Glomerular visceral epithelial cell (primary cell): ENCODE measurements around the gene MAP2K5.
A peak's percentile ranks its signal among the peaks of the same experiment; 100 is the strongest.

ENCODE experiments used
- DNase-seq: peaks from one replicate; pipeline ENCODE4 v3.0.0-alpha.2; 2016; ENCODE audit errors: extremely low spot score

The MAP2K5 gene

GRCh38 chr15:67521783-67522568 is 20.5 kb upstream of the MAP2K5 start:
- DNase-seq = peak; percentile 4

GRCh38 chr15:67523330-67523729 is 19.2 kb upstream of the MAP2K5 start:
- no peak for DNase-seq

DNA sequence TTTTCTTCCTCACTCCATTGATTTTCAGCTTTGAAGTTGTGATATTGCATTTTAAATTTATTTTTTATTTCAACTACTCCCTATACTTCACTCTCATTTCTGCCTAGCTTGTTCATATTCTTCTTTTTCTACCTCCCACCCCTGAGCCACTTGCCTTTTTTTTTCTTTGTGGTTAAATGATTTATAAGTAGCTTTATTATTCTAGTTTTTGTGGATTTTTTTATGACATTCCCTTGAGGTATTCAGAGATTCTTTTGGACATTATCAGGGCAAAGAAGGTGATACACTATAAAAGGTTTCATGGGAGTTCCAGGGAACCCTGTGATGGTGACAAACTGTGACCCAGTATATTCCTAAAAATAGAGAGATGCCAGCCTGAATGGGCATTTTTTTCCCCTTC is 18.3 kb upstream of the MAP2K5 start:
- DNase-seq = no peak

DNA sequence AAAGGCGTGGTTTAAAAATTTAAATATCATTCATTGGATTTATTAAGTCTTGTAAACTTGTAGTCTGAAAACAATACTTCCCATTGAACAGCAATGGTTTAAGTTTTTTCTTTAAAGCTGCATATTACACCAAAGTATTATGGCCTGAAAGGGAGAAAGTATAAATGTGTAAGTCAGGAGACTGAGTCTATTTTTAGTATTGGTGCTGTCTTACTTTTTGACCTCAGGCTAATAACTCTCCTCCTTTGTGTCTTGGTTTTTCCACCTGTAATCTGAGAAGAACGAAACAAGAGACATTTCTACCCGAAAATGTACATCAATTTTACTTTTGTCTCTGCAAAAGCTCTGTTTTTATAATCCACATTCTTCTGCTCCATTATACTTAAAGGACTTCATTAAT is 14.0 kb upstream of the MAP2K5 start:
- DNase-seq = no peak

DNA sequence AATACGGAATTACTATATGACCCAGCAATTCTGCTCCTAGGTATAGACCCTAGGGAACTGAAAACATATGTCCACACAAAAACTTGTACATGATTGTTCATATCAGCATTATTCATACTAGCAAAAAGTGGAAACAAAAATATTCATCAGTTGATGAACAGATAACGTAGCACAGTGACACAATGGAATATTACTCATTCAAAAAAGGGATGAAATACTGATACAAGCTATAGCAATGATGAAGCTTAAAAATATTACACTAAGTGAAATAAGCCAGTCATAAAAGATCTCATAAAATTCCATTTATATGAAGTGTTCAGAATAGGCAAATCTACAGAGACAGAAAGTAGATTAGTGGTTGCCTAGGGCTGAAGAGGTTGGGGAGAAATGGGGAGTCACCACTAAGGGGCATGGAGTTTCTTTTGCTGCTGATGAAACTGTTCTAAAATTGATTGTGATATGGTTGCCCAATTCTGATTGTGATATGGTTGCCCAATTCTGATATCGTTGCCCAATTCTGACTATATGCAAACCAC is 11.1 kb upstream of the MAP2K5 start:
- no peak for DNase-seq

GRCh38 chr15:67533873-67534272 is 8.6 kb upstream of the MAP2K5 start:
- no peak for DNase-seq

DNA sequence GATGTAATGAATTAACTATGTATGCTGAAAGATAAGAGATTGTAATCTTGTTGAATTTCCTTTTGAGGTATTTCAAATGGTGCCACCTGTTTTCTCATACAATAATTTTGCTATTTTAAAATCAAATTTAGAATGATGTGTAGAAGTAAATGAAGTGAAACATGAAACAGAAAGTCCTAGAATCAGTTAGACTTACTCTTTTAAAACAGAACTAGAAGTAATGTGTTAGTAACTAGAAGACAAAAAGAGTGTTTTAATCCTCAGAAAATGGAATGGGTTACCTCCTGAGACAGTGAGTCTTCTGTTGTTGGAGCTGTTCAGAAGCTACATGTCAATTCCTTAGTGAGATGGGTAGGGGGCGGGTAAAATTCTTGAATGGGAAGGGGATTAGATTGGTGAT is 8.1 kb upstream of the MAP2K5 start:
- DNase-seq = no peak

DNA sequence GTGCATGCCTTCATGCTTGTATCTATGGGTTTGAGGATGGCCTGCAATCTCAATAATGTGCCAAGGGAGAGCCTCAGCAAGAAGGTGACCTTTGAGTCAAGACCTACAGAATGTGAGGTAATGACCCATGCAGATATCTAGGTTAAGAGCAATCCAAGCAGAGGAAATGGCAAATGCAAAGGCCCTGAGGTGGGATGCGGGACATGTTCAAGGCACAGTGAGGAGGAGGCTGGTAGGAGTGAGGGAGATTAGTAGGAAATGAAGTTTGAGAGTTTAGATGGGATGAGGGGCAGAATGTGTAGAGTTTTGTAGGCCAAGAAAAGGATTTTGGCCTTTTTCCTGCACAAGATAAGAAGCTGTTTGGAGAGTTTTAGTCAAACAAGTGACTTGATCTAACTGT is 4.7 kb upstream of the MAP2K5 start:
- no peak for DNase-seq

- peak; percentile 14 for DNase-seq
Observed at GRCh38 chr15:67543348-67543718, 830 bp downstream of the MAP2K5 start.

- DNase-seq = no peak
Observed at GRCh38 chr15:67544475-67544874, 2.0 kb downstream of the MAP2K5 start.

GRCh38 chr15:67545864-67546263 is 3.4 kb downstream of the MAP2K5 start:
- DNase-seq = no peak

GRCh38 chr15:67547064-67547463 is 4.6 kb downstream of the MAP2K5 start:
- no peak for DNase-seq

- no peak for DNase-seq
Observed at GRCh38 chr15:67547836-67548235, 5.3 kb downstream of the MAP2K5 start.

DNA sequence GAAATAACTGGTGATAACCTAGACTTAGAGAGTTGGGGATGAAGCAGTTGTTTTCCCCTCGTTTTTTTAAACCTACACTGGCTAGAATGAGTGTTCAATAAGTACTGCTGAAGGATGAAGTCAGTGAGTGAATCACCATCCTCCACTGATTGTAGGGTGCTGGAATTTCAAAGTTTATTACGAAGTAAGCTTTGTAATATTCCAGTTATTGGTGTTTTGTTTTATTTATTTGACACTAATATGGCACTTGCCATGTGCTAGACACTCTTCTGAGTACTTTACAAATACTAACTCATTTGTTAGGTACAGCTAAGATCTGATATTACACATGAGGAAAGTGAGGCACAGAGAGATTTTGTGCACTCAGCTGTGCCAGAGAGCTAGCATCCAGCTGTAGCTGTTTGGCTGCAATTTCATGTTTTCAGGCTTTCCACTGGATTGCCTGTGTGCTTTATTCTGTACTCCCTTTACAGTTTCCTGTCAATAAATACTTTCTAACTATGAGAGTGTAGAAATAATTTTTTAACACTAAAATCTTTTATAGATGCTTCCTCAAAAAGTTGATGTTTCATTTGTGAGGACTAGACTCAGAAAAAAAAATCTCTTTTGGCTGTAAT is 5.8 kb downstream of the MAP2K5 start:
- DNase-seq = no peak

DNA sequence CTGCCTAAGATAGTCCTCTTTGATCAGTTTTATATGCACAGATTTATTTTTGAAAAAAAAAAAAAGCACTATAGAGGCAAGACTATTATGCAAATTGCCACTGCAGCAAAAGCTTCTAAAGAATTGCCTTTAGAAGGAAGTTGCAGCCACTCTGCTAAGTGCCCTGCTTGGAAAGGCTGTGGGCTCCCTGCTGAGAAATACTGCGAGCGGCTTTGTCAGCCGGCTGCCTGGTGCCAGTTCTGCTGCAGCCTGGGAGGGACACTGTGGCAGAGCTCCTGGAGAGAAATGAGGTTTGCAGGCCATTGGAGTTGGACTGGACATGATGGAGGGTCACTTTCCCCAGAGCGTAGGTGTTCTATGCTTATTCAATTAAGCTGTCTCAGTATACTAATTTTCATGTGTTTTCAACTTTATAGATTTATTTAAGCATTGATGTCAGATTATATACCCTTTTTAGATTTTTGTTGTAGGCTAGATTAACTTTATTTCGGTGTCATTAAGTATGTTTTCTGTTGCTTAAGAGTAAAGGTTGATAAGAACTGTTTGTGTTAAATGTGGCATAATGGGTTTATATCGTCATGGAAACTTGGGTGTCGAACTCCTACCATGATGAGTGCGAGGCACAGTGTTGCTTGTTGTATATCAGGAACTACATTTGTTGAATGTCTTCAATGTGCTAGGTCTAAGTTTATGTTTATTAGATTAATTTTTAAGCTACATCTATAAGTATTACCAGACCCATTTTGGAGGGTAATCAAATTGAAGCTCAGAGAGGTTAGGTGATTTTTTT is 6.6 kb downstream of the MAP2K5 start:
- no peak for DNase-seq

DNA sequence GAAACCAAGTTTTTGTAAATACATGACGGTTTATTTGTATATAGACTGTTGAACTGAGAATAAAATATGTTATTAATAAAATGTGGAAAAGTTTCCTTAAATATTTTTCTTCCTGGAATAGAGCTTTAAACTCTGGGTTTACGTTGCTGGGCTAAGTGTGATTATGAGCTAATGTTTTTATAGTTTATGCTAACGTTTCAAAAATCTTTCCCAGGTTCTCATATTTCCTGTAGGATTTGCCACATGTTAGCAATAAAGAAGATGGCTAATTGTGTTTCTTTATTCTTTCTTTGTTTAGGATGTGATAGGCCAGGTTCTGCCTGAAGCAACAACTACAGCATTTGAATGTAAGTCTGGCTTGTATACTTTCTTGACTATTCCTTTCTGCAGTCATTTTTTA is 7.2 kb downstream of the MAP2K5 start:
- no peak for DNase-seq

DNA sequence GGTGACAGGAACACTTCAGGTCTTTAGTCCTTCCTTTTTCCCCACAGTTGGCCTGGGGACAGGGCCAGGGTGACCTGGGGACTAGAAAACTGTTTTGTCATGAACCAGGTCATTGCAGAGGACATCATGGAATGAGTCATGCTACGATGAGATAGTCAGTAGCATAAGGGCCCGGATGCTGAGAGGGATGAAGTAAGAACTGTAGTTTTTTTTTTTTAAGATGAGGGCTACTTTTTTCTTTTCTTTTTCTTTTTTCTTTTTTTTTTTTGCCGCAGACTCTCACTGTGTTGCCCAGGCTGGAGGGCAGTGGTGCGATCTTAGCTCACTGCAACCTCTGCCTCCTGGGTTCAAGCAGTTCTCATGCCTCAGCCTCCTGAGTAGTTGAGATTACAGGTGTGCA is 8.0 kb downstream of the MAP2K5 start:
- DNase-seq = no peak

DNA sequence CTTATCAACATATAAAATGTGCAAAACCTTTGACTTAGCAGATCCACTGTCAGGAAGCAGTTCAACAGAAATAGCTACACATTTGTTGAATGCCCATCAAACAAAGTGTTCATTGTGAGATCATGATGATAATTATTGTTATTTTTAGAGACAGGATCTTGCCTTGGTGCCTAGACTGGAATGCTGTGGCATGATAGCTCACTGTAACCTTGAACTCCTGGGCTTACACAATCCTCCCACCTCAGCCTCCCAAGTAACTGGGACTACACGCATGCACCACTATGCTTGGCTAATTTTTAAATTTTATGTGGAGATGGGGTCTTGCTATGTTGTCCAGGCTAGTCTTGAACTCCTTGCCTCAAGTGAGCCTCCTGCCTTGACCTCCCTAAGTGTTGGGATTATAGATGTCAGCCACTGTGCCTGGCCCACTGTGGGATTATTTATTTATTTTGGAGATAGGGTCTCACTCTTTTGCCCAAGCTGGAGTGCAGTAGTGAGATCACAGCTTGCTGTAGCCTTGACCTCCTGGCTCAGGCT is 8.8 kb downstream of the MAP2K5 start:
- DNase-seq = no peak

GRCh38 chr15:67554580-67554979 is 12.1 kb downstream of the MAP2K5 start:
- no peak for DNase-seq

DNA sequence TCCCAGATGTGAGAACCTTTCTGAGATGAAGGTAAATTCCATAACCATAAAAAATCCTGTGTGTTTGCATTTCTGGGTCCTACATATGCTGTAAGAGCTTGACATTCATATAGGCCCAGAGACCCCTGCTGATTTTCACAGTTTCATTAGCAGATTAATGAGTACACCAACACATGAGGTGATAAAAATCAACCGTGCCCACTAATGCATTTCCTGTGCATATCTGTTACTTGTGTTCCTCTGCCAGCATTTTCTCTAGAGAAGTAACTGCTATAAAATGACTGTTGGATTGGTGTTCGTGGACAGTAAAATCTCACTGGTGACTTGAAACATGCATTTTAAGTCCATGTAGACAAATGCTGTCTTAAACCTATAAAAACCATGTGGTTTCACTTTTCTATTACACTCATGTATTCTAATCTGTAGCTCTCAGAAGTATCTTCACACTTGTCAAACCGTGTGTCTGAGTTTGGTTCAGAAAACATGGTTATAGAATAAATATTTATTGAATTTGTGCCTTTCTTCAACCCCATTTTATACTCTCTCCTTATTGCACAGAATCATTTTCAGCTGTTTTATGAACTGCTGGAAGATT is 14.6 kb downstream of the MAP2K5 start:
- DNase-seq = no peak

- DNase-seq = no peak
Observed at GRCh38 chr15:67558502-67558901, 16.0 kb downstream of the MAP2K5 start.

- no peak for DNase-seq
Observed at GRCh38 chr15:67559158-67559557, 16.7 kb downstream of the MAP2K5 start.
